ENCODE measurements around the gene CNN1. TPM values are rescaled to one million over a fixed set of nuclear protein-coding genes. Genes with fewer than 3 reads are reported as not detected.

The CNN1 gene
- total and polyA plus RNA-seq, 9 of the 15 experiments (the other 6 are each of a cell fraction or from before 2014, with no cell fraction given) = 0.23 to 10.6 (median 5.2) TPM

- TF ChIP-seq CEBPZ (IDR thresholded peaks at IDR 0.05; ENCODE audit: borderline replicate concordance, low read depth, low read length) = peak; percentile 46; the same call in 1 of the 2 replicates
- TF ChIP-seq MXI1 (IDR thresholded peaks at IDR 0.05; ENCODE audit: low read depth, low read length) = peak; percentile 73
- no peak for TF ChIP-seq HOMEZ (CRISPR knock-in tag; IDR thresholded peaks at IDR 0.05)
- TF ChIP-seq GABPB1 (CRISPR knock-in tag; IDR thresholded peaks at IDR 0.05) = peak; percentile 98
- TF ChIP-seq ZBTB7A (IDR thresholded peaks at IDR 0.05; ENCODE audit: borderline replicate concordance, control insufficient read depth, low read depth, low read length) = peak; percentile 63; the same call in 1 of the 2 replicates
- peak; percentile 73 for TF ChIP-seq GATA2 (CRISPR knock-in tag; IDR thresholded peaks at IDR 0.05)
- peak; percentile 98 for TF ChIP-seq ESRRA (IDR thresholded peaks at IDR 0.05; ENCODE audit: borderline replicate concordance, low read depth)
- no peak for TF ChIP-seq DACH1 (IDR thresholded peaks at IDR 0.05; ENCODE audit: partially characterized antibody)
- peak; percentile 89 for TF ChIP-seq PHF8 (IDR thresholded peaks at IDR 0.05; ENCODE audit: borderline replicate concordance, low read length)
- TF ChIP-seq CBX8 (IDR thresholded peaks at IDR 0.05; ENCODE audit: borderline replicate concordance, extremely low read depth, low read depth, low read length, poor library complexity, severe bottlenecking) = no peak
- TF ChIP-seq ZKSCAN1 (IDR thresholded peaks at IDR 0.05; ENCODE audit: low read depth, low read length) = no peak
- 0 out of 2 replicates have a peak, but pooled peaks have one; percentile 3 for TF ChIP-seq USF2 (CRISPR knock-in tag; IDR thresholded peaks at IDR 0.05)
- TF ChIP-seq HNRNPL (IDR thresholded peaks at IDR 0.05; ENCODE audit: low read depth, low read length) = peak; percentile 87; the same call in 1 of the 2 replicates
- peak; percentile 99 for TF ChIP-seq NR2C1 (IDR thresholded peaks at IDR 0.05)
- peak; percentile 99 for TF ChIP-seq NR2C1 (tag; IDR thresholded peaks at IDR 0.05)
- TF ChIP-seq NCOA1 (IDR thresholded peaks at IDR 0.05; ENCODE audit: low read depth) = peak; percentile 55; the same call in 1 of the 2 replicates
- TF ChIP-seq FIP1L1 (IDR thresholded peaks at IDR 0.05; ENCODE audit: low read depth, low read length, poor library complexity, severe bottlenecking) = peak; percentile 81
- peak; percentile 56; the same call in 1 of the 2 replicates for TF ChIP-seq BHLHE40 (IDR thresholded peaks at IDR 0.05; ENCODE audit: low read length)
- peak in 1 of 2 experiments; percentile 93; a peak in 1 of 4 replicates for TF ChIP-seq SRF (CRISPR knock-in tag; IDR thresholded peaks at IDR 0.05)
- no peak for TF ChIP-seq PURB (CRISPR knock-in tag; IDR thresholded peaks at IDR 0.05; ENCODE audit: low read depth)
- TF ChIP-seq MYC (IDR thresholded peaks at IDR 0.05; ENCODE audit: low read depth, low read length) = peak; percentile 76; the same call in 1 of the 2 replicates
- TF ChIP-seq MYC (CRISPR knock-in tag; IDR thresholded peaks at IDR 0.05; ENCODE audit: borderline replicate concordance, low read depth) = peak; percentile 85; the same call in 1 of the 2 replicates
These were observed 9.9 kb upstream of the CNN1 start, which contains the start of gene ECSIT (continued) for GRCh38 chr19:11528551-11529341.
